Measurements from ENCODE around the gene NRXN2.

NRXN2 gene

DNA sequence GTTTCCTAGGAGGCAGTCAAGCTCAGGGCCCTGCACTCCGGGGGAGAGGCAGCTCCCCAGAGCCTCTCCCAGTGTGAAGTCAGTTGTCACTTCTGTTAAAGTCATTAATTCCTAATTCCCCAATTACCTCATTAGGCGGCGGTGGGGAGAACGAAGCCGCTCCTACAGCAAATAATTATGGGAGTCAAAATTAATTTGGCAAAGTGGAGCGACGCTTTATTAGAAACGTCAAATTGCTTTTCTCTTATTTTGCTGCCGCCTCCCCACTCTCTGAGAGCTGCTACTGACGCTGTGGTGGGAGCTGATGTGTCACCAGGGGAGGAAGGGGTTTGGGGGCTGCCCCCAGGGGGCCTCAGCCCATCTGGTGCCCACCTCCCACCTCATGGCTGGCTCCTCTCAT lies 90.3 kb downstream of the NRXN2 start:
- H3K9ac ChIP-seq (ENCODE audit: low read length in 2 of 2) = no peak overlapping the region

DNA sequence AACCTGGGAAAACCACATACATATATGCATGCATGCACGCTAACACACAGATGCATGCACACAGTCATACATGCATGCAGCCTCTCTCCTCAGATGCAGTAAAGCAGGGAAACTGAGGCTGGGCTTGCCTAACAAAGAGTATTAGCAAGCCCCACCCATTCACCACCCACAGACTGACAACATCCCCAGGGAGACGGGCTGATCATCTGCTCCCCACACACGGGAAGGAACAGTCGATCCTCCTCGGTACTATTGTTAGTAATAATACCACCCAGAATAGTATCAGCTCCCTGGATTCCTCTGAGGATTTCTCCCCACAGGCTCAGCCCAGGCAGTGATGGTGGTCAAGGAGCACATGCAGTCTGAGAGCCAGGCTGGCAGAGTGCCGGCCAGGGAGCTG lies 90.8 kb downstream of the NRXN2 start:
- Histone ChIP-seq H3K36me3 (ENCODE audit: control insufficient read depth in 2 of 2, insufficient read depth in 2 of 2, low read length in 2 of 2) (no peaks in the 10 kb centered on the region), H3K4me3 (ENCODE audit: low read length in 2 of 2) (no peak overlapping the region), H3K4me1 (ENCODE audit: control insufficient read depth, insufficient read depth, low read length) (peaks cover 16% of the 10 kb centered on the region), H3K27me3 (ENCODE audit: control insufficient read depth in 1 of 2, insufficient read depth in 2 of 2, low read length in 2 of 2) (peaks cover 4 to 9% of the 10 kb centered on the region in 2 donors), H3K27ac (ENCODE audit: low read length) (no peak overlapping the region), H3K9ac (ENCODE audit: low read length in 2 of 2) (no peak overlapping the region), H3K9me3 (ENCODE audit: control insufficient read depth in 2 of 2, low read length in 2 of 2) (no peaks in the 10 kb centered on the region)

More for the DNA sequence above, 90.3 kb downstream of the NRXN2 start:
- Histone ChIP-seq H3K36me3 (ENCODE audit: control insufficient read depth in 2 of 2, insufficient read depth in 2 of 2, low read length in 2 of 2) (no peaks in the 10 kb centered on the region), H3K27ac (ENCODE audit: low read length) (no peak overlapping the region), H3K9me3 (ENCODE audit: control insufficient read depth in 2 of 2, low read length in 2 of 2) (no peaks in the 10 kb centered on the region), H3K4me1 (ENCODE audit: control insufficient read depth, insufficient read depth, low read length) (peaks cover 20% of the 10 kb centered on the region), H3K27me3 (ENCODE audit: control insufficient read depth in 1 of 2, insufficient read depth in 2 of 2, low read length in 2 of 2) (peaks cover 4 to 13% of the 10 kb centered on the region in 2 donors), H3K4me3 (ENCODE audit: low read length in 2 of 2) (no peak overlapping the region)

DNA sequence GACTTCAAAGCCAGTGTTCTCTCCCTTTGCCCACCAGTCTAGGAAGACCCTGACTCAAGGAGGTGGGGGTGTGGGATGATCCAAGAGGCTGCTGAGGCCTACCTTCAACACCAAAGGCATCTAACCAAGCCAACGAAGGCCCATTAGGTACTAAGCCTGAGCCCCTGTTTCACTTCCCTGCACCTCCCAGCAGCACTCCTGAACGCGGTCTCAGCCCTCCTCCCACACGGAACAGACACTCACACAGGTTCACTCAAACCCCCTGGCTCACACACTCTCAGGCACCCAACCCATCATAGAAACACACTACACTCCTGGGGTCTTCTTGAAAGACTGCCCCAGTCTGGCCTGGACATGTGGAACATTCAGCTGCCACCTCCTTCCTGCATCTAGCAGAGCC lies 91.3 kb downstream of the NRXN2 start:
- Histone ChIP-seq H3K9ac (ENCODE audit: low read length in 2 of 2) (no peak overlapping the region), H3K4me1 (ENCODE audit: control insufficient read depth, insufficient read depth, low read length) (peaks cover 15% of the 10 kb centered on the region), H3K27ac (ENCODE audit: low read length) (no peak overlapping the region)

DNA sequence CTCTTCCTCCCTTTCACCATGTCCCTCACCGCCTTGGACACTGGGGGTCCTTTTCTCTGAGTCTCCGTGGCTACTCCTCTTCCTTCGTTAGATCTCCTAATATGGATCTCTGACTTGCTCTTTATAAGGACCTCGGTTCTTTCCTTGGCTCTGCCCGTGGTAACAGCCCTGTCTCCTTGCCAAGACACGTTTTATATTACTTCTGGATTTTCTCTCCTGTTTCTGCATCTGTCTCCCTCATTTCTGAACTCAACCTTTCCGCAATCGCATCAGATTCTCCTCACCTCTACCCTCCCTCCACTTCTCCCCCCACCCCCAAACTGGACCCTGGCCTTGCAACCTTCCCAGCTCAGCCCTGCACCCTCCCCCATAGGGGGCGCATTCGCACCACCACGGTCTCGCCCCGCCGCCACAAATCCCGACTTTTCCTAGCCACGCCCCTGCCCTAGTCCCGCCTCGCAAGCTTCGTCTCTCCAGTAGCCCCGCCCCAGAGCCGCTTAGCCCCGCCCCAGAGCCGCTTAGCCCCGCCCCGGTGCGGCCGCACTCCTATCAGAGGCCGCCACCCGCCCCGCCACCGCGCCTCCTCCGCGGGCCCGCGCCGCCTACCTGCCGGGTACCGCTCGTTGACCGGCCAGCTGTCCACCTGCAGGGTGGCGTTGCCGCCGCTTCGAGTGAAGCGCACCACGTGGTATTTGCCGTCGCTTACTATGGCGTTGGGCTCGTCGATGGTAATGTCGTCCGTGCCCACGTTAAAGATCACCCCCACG lies 93.0 kb downstream of the NRXN2 start:
- Histone ChIP-seq H3K4me3 (ENCODE audit: low read length in 2 of 2) (peak overlapping the region; percentile 40 to 44), H3K9me3 (ENCODE audit: control insufficient read depth in 2 of 2, low read length in 2 of 2) (no peaks in the 10 kb centered on the region), H3K27me3 (ENCODE audit: control insufficient read depth in 1 of 2, insufficient read depth in 2 of 2, low read length in 2 of 2) (peaks cover 2 to 3% of the 10 kb centered on the region in 2 donors), H3K27ac (ENCODE audit: low read length) (peak overlapping the region; percentile 58), H3K4me1 (ENCODE audit: control insufficient read depth, insufficient read depth, low read length) (peaks cover 16% of the 10 kb centered on the region), H3K36me3 (ENCODE audit: control insufficient read depth in 2 of 2, insufficient read depth in 2 of 2, low read length in 2 of 2) (no peaks in the 10 kb centered on the region), H3K9ac (ENCODE audit: low read length in 2 of 2) (peak overlapping the region; percentile 29 to 33)

More for the DNA sequence above, 91.3 kb downstream of the NRXN2 start:
- peaks cover 2 to 5% of the 10 kb centered on the region in 2 donors for H3K27me3 ChIP-seq (ENCODE audit: control insufficient read depth in 1 of 2, insufficient read depth in 2 of 2, low read length in 2 of 2)
- H3K36me3 ChIP-seq (ENCODE audit: control insufficient read depth in 2 of 2, insufficient read depth in 2 of 2, low read length in 2 of 2) = no peaks in the 10 kb centered on the region
- no peaks in the 10 kb centered on the region for H3K9me3 ChIP-seq (ENCODE audit: control insufficient read depth in 2 of 2, low read length in 2 of 2)
- H3K4me3 ChIP-seq (ENCODE audit: low read length in 2 of 2) = no peak overlapping the region

DNA sequence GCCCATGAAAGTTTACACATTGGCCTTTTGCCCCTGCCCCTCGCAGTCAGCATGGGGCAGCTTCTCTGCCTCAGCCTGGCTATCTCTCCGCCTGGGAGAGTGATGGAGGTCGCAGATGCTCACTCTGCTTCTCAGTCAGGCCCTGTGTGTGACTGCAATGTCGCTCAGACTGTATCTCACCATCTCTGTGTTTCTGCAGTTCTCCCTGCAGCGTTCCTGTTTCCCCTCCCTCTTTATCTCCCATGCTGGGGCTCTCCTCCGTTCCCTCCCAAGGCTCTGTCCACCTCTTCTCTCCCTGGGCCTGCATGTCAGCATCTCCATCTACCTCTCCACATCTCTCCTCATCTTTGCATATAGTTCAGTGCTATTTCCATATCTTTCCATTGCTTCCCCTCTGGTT lies 93.9 kb downstream of the NRXN2 start:
- Histone ChIP-seq H3K9ac (ENCODE audit: low read length in 2 of 2) (no peak overlapping the region), H3K36me3 (ENCODE audit: control insufficient read depth in 2 of 2, insufficient read depth in 2 of 2, low read length in 2 of 2) (no peaks in the 10 kb centered on the region), H3K4me3 (ENCODE audit: low read length in 2 of 2) (peak overlapping the region in 1 of 2 donors; percentile 44), H3K27ac (ENCODE audit: low read length) (peak overlapping the region; percentile 58), H3K4me1 (ENCODE audit: control insufficient read depth, insufficient read depth, low read length) (peaks cover 16% of the 10 kb centered on the region), H3K9me3 (ENCODE audit: control insufficient read depth in 2 of 2, low read length in 2 of 2) (no peaks in the 10 kb centered on the region), H3K27me3 (ENCODE audit: control insufficient read depth in 1 of 2, insufficient read depth in 2 of 2, low read length in 2 of 2) (no peaks in the 10 kb centered on the region)

DNA sequence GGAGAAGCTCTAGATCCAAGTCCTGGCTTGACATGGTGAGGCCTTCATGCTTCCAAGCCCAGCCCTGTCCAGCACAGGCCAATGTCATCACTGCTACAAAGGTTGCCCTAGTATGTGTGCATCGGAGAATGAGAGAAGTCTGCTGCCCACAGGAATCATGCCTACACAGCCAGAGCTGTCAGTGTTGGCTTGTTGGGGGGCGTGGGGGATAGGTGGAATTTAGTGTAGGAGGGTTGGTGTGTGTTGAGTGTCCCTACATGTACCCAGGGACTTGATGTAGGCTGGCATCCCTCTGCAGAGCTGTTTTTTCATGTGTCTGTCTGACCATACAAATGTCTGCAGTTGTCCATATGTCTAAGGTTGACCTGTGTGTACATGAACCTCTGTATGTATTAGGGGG lies 94.4 kb downstream of the NRXN2 start:
- H3K9me3 ChIP-seq (ENCODE audit: control insufficient read depth in 2 of 2, low read length in 2 of 2) = no peaks in the 10 kb centered on the region
- H3K9ac ChIP-seq (ENCODE audit: low read length in 2 of 2) = no peak overlapping the region
- H3K36me3 ChIP-seq (ENCODE audit: control insufficient read depth in 2 of 2, insufficient read depth in 2 of 2, low read length in 2 of 2) = no peaks in the 10 kb centered on the region
- H3K4me1 ChIP-seq (ENCODE audit: control insufficient read depth, insufficient read depth, low read length) = peaks cover 16% of the 10 kb centered on the region
- H3K27me3 ChIP-seq (ENCODE audit: control insufficient read depth in 1 of 2, insufficient read depth in 2 of 2, low read length in 2 of 2) = no peaks in the 10 kb centered on the region
- H3K4me3 ChIP-seq (ENCODE audit: low read length in 2 of 2) = no peak overlapping the region
- H3K27ac ChIP-seq (ENCODE audit: low read length) = no peak overlapping the region

DNA sequence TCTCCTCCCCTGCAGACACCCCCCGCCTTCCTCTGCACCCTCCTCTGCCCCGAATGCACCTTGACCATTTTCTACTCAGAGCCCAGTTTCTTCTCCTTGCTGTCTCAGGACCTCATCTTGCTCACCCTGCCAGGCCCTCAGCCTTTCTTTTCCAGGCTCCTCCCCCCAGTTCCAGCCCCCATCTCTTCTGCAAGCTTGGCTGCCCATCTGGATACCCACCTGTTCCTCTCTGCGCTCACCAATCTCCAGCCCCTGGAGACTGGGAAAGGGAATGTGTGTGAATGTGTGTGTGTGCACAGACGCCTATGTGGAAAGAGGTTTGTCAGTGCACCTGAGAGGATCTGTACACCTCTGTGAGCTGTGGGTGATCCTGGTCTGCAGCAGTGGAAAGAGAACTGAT lies 95.6 kb downstream of the NRXN2 start:
- no peak overlapping the region for H3K9ac ChIP-seq (ENCODE audit: low read length in 2 of 2)
- H3K4me3 ChIP-seq (ENCODE audit: low read length in 2 of 2) = no peak overlapping the region
- no peaks in the 10 kb centered on the region for H3K27me3 ChIP-seq (ENCODE audit: control insufficient read depth in 1 of 2, insufficient read depth in 2 of 2, low read length in 2 of 2)
- peaks cover 16% of the 10 kb centered on the region for H3K4me1 ChIP-seq (ENCODE audit: control insufficient read depth, insufficient read depth, low read length)
- H3K27ac ChIP-seq (ENCODE audit: low read length) = no peak overlapping the region
- H3K36me3 ChIP-seq (ENCODE audit: control insufficient read depth in 2 of 2, insufficient read depth in 2 of 2, low read length in 2 of 2) = no peaks in the 10 kb centered on the region
- H3K9me3 ChIP-seq (ENCODE audit: control insufficient read depth in 2 of 2, low read length in 2 of 2) = no peaks in the 10 kb centered on the region

DNA sequence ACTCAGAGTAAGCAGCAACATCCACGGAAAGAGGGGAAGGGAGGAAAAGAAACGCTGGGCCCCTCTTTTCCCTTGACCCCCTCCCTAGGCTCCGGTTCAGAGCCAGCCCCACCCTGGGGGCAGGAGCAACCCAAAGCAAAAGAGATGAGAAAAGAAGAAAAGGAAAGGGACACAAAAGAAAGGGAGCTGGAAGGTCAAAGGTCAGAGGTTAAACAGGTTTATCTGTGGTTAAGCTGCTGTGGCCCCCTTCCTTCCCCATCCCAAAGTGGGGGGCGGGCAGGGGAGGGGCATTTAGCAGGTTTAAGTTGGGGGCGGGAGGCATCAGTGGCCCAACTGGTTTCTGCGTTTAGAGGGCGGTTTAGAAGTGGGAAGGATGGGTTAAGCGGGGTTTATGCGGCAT lies 96.4 kb downstream of the NRXN2 start:
- no peak overlapping the region for H3K27ac ChIP-seq (ENCODE audit: low read length)
- no peak overlapping the region for H3K4me3 ChIP-seq (ENCODE audit: low read length in 2 of 2)
- H3K9ac ChIP-seq (ENCODE audit: low read length in 2 of 2) = no peak overlapping the region
- H3K9me3 ChIP-seq (ENCODE audit: control insufficient read depth in 2 of 2, low read length in 2 of 2) = no peaks in the 10 kb centered on the region
- peaks cover 16% of the 10 kb centered on the region for H3K4me1 ChIP-seq (ENCODE audit: control insufficient read depth, insufficient read depth, low read length)
- H3K36me3 ChIP-seq (ENCODE audit: control insufficient read depth in 2 of 2, insufficient read depth in 2 of 2, low read length in 2 of 2) = no peaks in the 10 kb centered on the region
- peaks cover 0 to 2% of the 10 kb centered on the region in 2 donors for H3K27me3 ChIP-seq (ENCODE audit: control insufficient read depth in 1 of 2, insufficient read depth in 2 of 2, low read length in 2 of 2)

DNA sequence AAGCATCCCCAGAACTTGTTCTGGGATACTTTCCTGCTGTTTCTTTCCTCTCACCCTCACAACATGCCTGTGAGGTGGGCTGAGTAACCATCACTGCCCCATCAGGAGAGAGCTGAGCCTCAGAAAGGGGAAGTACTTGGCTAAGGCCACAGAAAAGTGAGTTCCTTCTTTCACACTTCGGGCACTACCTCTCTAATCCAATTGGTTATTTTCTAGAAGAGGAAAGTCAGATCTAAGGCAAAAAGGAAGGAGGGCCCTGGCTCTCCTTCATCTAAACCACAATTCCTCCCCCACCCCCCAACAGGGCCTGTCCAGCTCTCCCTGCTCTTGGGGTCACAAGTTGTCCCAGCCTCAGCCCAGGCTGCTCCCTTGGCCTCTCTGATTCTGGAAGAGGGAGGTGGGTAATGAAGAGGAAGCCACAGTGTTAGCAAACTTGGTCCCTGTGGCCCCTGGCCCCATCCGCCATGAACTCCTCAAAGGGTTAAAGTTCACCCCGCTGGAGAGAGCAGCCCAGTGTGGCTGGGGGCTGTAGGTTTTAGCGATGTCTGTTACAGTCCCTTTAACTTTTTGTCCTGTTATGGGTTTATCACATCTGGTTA lies 98.0 kb downstream of the NRXN2 start:
- H3K27ac ChIP-seq (ENCODE audit: low read length) = no peak overlapping the region
- H3K4me1 ChIP-seq (ENCODE audit: control insufficient read depth, insufficient read depth, low read length) = peaks cover 22% of the 10 kb centered on the region
- no peaks in the 10 kb centered on the region for H3K36me3 ChIP-seq (ENCODE audit: control insufficient read depth in 2 of 2, insufficient read depth in 2 of 2, low read length in 2 of 2)
- no peaks in the 10 kb centered on the region for H3K9me3 ChIP-seq (ENCODE audit: control insufficient read depth in 2 of 2, low read length in 2 of 2)
- no peak overlapping the region for H3K9ac ChIP-seq (ENCODE audit: low read length in 2 of 2)
- no peak overlapping the region for H3K4me3 ChIP-seq (ENCODE audit: low read length in 2 of 2)
- peaks cover 0 to 2% of the 10 kb centered on the region in 2 donors for H3K27me3 ChIP-seq (ENCODE audit: control insufficient read depth in 1 of 2, insufficient read depth in 2 of 2, low read length in 2 of 2)

DNA sequence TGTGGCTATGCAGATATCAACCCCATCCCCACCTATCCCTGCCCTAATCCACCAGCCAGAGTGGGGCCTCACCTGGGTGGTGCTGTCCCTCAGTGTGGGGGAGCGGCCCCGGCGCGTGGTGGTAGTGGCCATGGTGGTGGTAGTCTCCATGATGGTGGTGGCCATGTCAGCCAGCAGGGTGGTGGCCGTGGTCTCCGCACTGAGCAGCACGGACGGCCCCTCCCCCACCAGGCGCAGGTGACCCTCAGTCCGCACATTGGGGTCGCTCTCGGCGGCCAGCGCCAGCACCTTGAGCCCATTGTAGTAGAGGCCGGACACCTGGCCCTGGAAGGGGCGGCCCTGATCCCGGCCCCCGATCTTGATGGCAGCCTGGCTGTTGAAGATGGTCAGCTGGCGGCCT lies 100.3 kb downstream of the NRXN2 start:
- no peaks in the 10 kb centered on the region for H3K9me3 ChIP-seq (ENCODE audit: control insufficient read depth in 2 of 2, low read length in 2 of 2)
- no peak overlapping the region for H3K4me3 ChIP-seq (ENCODE audit: low read length in 2 of 2)
- no peaks in the 10 kb centered on the region for H3K36me3 ChIP-seq (ENCODE audit: control insufficient read depth in 2 of 2, insufficient read depth in 2 of 2, low read length in 2 of 2)
- peaks cover 17% of the 10 kb centered on the region for H3K4me1 ChIP-seq (ENCODE audit: control insufficient read depth, insufficient read depth, low read length)
- H3K9ac ChIP-seq (ENCODE audit: low read length in 2 of 2) = no peak overlapping the region
- peaks cover 0 to 2% of the 10 kb centered on the region in 2 donors for H3K27me3 ChIP-seq (ENCODE audit: control insufficient read depth in 1 of 2, insufficient read depth in 2 of 2, low read length in 2 of 2)
- no peak overlapping the region for H3K27ac ChIP-seq (ENCODE audit: low read length)

Data from stomach smooth muscle (tissue), 2 donors.